ENCODE measurements around the gene NUP88.

NUP88 gene

DNA sequence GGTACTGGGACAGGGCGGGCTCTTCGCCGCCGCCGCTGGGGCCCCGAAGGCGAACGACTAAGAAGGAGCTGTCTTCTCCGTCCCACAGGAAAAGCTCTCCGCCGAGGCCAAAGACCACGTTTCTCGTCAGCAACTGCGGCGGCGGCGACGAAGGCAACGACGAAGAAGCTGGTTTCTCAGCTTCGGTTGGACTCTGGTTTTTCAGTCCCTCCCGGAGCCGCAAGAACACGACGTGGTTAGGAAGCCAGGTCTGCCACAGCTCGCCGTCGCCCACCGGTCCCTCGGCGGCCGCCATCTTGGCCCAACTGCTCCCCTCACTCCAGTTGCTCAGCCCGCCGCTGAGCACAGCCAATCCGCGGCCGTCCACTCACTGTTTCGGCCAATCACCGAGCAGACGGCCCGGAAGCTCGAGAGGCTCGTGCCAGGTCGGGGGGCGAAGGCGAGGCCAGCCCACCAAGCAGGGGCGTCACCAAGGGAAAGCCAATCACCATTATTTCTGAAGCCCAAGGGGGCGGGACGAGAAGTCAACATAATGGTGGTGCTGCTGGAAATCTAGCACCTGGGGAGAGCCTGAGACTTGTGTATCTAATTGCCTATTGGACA, at the start of gene NUP88:
TSS of gene NUP88 (minus strand) at position 307 of the 603 bp plus-strand sequence. CDS start at position 295, 12 bp downstream.
- peak within 1 kb of the TSS; percentile 86 to 95 (median 93) for H3K9ac ChIP-seq
- peaks cover 0 to 47% (median 28%) of the 10 kb centered on the region in 11 experiments; a peak in 17 of 22 replicates for H4K20me1 ChIP-seq
- H3K9me3 ChIP-seq (replicated peaks in 1 of 11), result no peaks in the 10 kb centered on the region
- peaks cover 35 to 46% (median 40%) of the 10 kb centered on the region in 10 experiments for H3K4me1 ChIP-seq
- H3K4me3 ChIP-seq, result peak within 1 kb of the TSS; percentile 77 to 94 (median 86)
- TF ChIP-seq Cebpa-rat (IDR thresholded peaks at IDR 0.05), result no peak
- H3K36me3 ChIP-seq, result peaks cover 55 to 74% (median 64%) of the 10 kb centered on the region in 11 experiments
- no peaks in the 10 kb centered on the region for H3K27me3 ChIP-seq
- peak within 1 kb of the TSS; percentile 76 to 95 (median 92) for H3K27ac ChIP-seq
- peak within 1 kb of the TSS; percentile 85 to 99 (median 96) for H3K4me2 ChIP-seq

DNA sequence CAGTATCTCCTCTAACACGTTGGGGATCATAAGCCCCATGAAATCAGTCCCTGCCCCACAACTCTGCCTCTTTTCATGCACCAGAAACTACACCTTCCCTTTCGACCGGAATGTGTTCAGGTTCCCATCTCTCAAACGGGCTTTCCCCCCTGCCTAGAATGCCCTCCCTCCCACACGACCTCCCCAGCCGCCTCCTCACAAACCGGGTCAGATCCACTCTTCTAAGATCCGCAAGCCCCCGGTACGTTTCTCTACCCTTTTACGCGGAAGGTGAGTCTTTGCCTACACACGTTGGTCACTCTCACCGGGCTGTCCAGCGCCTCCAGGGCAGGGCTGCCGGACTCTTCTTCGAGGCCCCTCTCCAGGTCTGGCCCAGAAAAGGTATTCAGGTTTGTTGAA, 48.6 kb upstream of the NUP88 start:
- Histone ChIP-seq H3K36me3 (peaks cover 19 to 52% (median 33%) of the 10 kb centered on the region in 11 experiments), H3K4me2 (peak overlapping the region; percentile 90 to 99 (median 97)), H3K9me3 (replicated peaks in 1 of 11) (no peaks in the 10 kb centered on the region), H4K20me1 (peaks cover 0 to 54% (median 47%) of the 10 kb centered on the region in 11 experiments; a peak in 18 of 22 replicates), H3K4me1 (peaks cover 33 to 47% (median 43%) of the 10 kb centered on the region in 10 experiments), H3K27me3 (no peaks in the 10 kb centered on the region), H3K4me3 (peak overlapping the region; percentile 78 to 100 (median 96)), H3K9ac (peak overlapping the region; percentile 78 to 96 (median 86)), H3K27ac (peak overlapping the region in 10 of 11 experiments; percentile 64 to 91 (median 84); a peak in 21 of 22 replicates)
- no peak for TF ChIP-seq Cebpa-rat (IDR thresholded peaks at IDR 0.05)

- Histone ChIP-seq H3K4me2 (peak overlapping the region; percentile 90 to 99 (median 97)), H3K27me3 (no peaks in the 10 kb centered on the region), H3K27ac (peak overlapping the region in 9 of 11 experiments; percentile 64 to 91 (median 85); a peak in 17 of 22 replicates), H3K9ac (peak overlapping the region; percentile 78 to 96 (median 86)), H3K36me3 (peaks cover 13 to 52% (median 32%) of the 10 kb centered on the region in 11 experiments; a peak in 21 of 22 replicates), H3K9me3 (replicated peaks in 1 of 11) (no peaks in the 10 kb centered on the region), H3K4me1 (peaks cover 33 to 54% (median 50%) of the 10 kb centered on the region in 10 experiments), H3K4me3 (peak overlapping the region; percentile 78 to 100 (median 96)), H4K20me1 (peaks cover 0 to 61% (median 53%) of the 10 kb centered on the region in 11 experiments; a peak in 18 of 22 replicates)
- TF ChIP-seq Cebpa-rat (IDR thresholded peaks at IDR 0.05), result no peak
These were observed 48.0 kb upstream of the NUP88 start for GRCh38 chr17:5467416-5467815.

- Histone ChIP-seq H3K4me2 (peak overlapping the region; percentile 90 to 99 (median 97); a peak in 21 of 22 replicates), H3K27ac (no peak overlapping the region), H3K9ac (peak overlapping the region in 10 of 11 experiments; percentile 78 to 96 (median 87); a peak in 17 of 22 replicates), H3K9me3 (replicated peaks in 1 of 11) (no peaks in the 10 kb centered on the region), H3K27me3 (no peaks in the 10 kb centered on the region), H3K36me3 (peaks cover 9 to 52% (median 37%) of the 10 kb centered on the region in 11 experiments; a peak in 21 of 22 replicates), H3K4me3 (peak overlapping the region in 7 of 10 experiments; percentile 90 to 100 (median 98); a peak in 10 of 20 replicates), H4K20me1 (peaks cover 0 to 72% (median 64%) of the 10 kb centered on the region in 11 experiments; a peak in 18 of 22 replicates), H3K4me1 (peaks cover 37 to 59% (median 53%) of the 10 kb centered on the region in 10 experiments)
- no peak for TF ChIP-seq Cebpa-rat (IDR thresholded peaks at IDR 0.05)
These were observed 46.8 kb upstream of the NUP88 start for GRCh38 chr17:5466295-5466694.

DNA sequence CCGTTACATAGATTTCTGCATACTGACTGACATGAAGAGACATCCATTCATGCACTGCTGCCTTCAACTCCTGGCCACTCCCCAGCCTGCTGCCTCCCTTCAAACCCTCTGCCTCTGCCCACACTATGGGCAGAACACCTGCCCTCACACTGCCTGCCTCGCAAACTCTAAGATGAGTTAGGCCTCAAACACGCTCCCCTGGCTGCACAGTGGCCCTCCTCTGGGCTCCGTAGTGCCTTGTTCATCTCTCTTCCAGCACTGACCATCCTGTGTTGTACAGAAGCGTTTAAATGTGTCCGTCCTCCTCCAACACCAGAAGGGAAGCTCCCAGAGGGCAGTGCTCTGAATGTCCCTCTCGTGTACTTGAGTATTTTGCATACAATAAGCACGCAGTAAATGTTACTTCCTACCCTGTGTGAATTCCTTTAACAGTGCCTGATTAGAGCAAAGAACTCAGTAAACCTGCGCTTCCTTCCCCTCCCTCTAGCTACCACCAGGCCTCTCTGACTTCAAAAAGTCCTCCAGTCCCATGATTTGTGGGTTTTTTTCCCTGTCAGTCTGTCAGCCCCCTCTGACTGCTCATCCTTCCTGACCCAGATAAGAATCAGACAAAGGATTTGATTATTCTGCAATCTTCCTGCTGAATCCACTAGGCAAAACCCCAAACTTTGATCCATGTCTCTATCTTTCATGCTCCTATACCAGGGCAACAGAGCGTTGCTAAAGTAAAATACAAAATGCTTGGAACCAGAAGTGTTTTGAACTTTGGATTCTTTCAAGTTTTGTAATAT, 45.5 kb upstream of the NUP88 start:
- peak overlapping the region in 1 of 11 experiments; percentile 38; a peak in 2 of 22 replicates for H3K27ac ChIP-seq
- TF ChIP-seq Cebpa-rat (IDR thresholded peaks at IDR 0.05), result no peak
- H3K27me3 ChIP-seq, result no peaks in the 10 kb centered on the region
- H3K36me3 ChIP-seq, result peaks cover 19 to 64% (median 51%) of the 10 kb centered on the region in 11 experiments
- peak overlapping the region in 1 of 10 experiments; percentile 2; a peak in 1 of 20 replicates for H3K4me3 ChIP-seq
- peaks cover 0 to 86% (median 75%) of the 10 kb centered on the region in 11 experiments; a peak in 18 of 22 replicates for H4K20me1 ChIP-seq
- peaks cover 37 to 59% (median 53%) of the 10 kb centered on the region in 10 experiments for H3K4me1 ChIP-seq
- H3K4me2 ChIP-seq, result peak overlapping the region; percentile 2 to 99 (median 96); a peak in 21 of 22 replicates
- peak overlapping the region in 8 of 11 experiments; percentile 8 to 94 (median 36); a peak in 8 of 22 replicates for H3K9ac ChIP-seq
- no peaks in the 10 kb centered on the region for H3K9me3 ChIP-seq (replicated peaks in 1 of 11)

GRCh38 chr17:5446786-5447185, 27.3 kb upstream of the NUP88 start:
- TF ChIP-seq Cebpa-rat (IDR thresholded peaks at IDR 0.05), result no peak
- no peak overlapping the region for H3K4me2 ChIP-seq
- no peaks in the 10 kb centered on the region for H3K9me3 ChIP-seq (replicated peaks in 1 of 11)
- H3K27ac ChIP-seq, result no peak overlapping the region
- peaks cover 83 to 98% (median 97%) of the 10 kb centered on the region in 11 experiments for H3K36me3 ChIP-seq
- no peak overlapping the region for H3K4me3 ChIP-seq
- H3K4me1 ChIP-seq, result no peaks in the 10 kb centered on the region
- H3K9ac ChIP-seq, result no peak overlapping the region
- H3K27me3 ChIP-seq, result no peaks in the 10 kb centered on the region
- peaks cover 0 to 82% (median 57%) of the 10 kb centered on the region in 11 experiments; a peak in 16 of 22 replicates for H4K20me1 ChIP-seq

DNA sequence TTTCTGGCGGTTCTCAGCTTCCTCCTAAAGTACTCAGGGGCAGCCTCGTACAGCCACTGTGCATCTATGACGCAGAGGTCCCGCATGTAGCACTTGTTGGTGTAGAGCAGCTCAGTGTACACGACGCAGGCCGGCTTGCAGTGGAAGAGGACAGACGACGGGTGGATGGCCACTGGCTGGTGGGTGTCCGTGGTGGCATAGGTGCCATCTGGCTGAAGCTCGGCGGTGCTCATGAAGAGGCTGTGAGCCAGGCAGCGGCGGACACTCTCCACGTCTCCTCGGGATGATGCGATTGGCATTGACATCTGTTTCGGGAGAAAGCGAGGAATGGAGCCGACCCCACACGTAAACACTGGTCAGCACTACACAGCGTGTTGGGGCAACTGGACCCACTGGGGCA, 24.7 kb upstream of the NUP88 start:
- Histone ChIP-seq H3K9me3 (replicated peaks in 1 of 11) (no peaks in the 10 kb centered on the region), H3K4me2 (no peak overlapping the region), H3K9ac (no peak overlapping the region), H3K4me3 (no peak overlapping the region), H3K4me1 (peaks cover 7 to 10% (median 8%) of the 10 kb centered on the region in 10 experiments; a peak in 19 of 20 replicates), H3K27ac (no peak overlapping the region), H3K36me3 (peaks cover 62 to 94% (median 85%) of the 10 kb centered on the region in 11 experiments), H3K27me3 (no peaks in the 10 kb centered on the region), H4K20me1 (peaks cover 0 to 92% (median 52%) of the 10 kb centered on the region in 11 experiments; a peak in 16 of 22 replicates)
- TF ChIP-seq Cebpa-rat (IDR thresholded peaks at IDR 0.05), result no peak

- no peak overlapping the region for H3K4me2 ChIP-seq
- TF ChIP-seq Cebpa-rat (IDR thresholded peaks at IDR 0.05), result no peak
- H4K20me1 ChIP-seq, result peaks cover 0 to 87% (median 51%) of the 10 kb centered on the region in 11 experiments; a peak in 16 of 22 replicates
- H3K9ac ChIP-seq, result no peak overlapping the region
- peaks cover 57 to 90% (median 80%) of the 10 kb centered on the region in 11 experiments for H3K36me3 ChIP-seq
- no peak overlapping the region for H3K4me3 ChIP-seq
- H3K4me1 ChIP-seq, result peaks cover 8 to 10% (median 9%) of the 10 kb centered on the region in 10 experiments; a peak in 19 of 20 replicates
- no peak overlapping the region for H3K27ac ChIP-seq
- no peaks in the 10 kb centered on the region for H3K9me3 ChIP-seq (replicated peaks in 1 of 11)
- no peaks in the 10 kb centered on the region for H3K27me3 ChIP-seq
These were observed 24.3 kb upstream of the NUP88 start for GRCh38 chr17:5443728-5444127.
